Measurements from ENCODE around the gene CNRIP1. TPM values are rescaled to one million over a fixed set of nuclear protein-coding genes. Genes with fewer than 3 reads are reported as not detected.

CNRIP1 gene
- total RNA-seq, 4 donors from 2014 or later, result 4.7 to 7.6 (median 6.5) TPM

DNA sequence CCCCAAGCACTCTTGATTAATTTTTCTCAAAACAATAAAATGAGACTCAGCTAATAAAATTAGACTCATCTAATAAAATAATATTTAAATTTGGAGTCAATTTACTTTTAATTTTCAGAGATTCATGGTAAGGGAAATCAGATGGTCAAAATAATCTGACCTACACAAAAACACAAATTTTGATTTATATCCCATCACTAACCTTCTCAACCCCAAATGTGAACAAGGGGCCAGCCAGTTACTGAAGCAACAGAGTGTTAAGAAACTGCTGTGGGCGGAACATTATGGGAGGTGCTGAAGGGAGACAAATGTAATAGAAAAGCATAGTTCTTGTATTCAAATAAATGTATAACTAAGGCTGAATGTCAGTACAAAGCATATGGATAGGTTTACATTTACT is 39.0 kb downstream of the CNRIP1 start:
- intact Hi-C loops (cut with DNase I; ENCODE audit: low total_unique reads) (loop anchor here (10.0 kb wide), 1 partner anchor 86 kb away; no protein-coding TSS in a partner anchor), in situ Hi-C loops (cut with MboI; ENCODE audit: low sequenced_read_pairs in 4 of 4) (loop anchor here in 2 of 4 donors (10.0 kb wide), 1 partner anchor 156 kb away; no protein-coding TSS in a partner anchor)
- Histone ChIP-seq H3K9me3 (no peaks in the 10 kb centered on the region), H3K27me3 (no peaks in the 10 kb centered on the region), H3K4me3 (no peak overlapping the region), H3K36me3 (no peaks in the 10 kb centered on the region), H3K27ac (no peak overlapping the region), H3K4me1 (peaks cover 0 to 10% of the 10 kb centered on the region in 2 donors)
- TF ChIP-seq, protein P1, sequence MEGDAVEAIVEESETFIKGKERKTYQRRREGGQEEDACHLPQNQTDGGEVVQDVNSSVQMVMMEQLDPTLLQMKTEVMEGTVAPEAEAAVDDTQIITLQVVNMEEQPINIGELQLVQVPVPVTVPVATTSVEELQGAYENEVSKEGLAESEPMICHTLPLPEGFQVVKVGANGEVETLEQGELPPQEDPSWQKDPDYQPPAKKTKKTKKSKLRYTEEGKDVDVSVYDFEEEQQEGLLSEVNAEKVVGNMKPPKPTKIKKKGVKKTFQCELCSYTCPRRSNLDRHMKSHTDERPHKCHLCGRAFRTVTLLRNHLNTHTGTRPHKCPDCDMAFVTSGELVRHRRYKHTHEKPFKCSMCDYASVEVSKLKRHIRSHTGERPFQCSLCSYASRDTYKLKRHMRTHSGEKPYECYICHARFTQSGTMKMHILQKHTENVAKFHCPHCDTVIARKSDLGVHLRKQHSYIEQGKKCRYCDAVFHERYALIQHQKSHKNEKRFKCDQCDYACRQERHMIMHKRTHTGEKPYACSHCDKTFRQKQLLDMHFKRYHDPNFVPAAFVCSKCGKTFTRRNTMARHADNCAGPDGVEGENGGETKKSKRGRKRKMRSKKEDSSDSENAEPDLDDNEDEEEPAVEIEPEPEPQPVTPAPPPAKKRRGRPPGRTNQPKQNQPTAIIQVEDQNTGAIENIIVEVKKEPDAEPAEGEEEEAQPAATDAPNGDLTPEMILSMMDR (IDR thresholded peaks at IDR 0.05 in 4 of 5, conservative IDR thresholded peaks at IDR 0.05 in 1 of 5), result no peak
- no peak for TF ChIP-seq POLR2A (IDR thresholded peaks at IDR 0.05)
- no peak for DNase-seq
- no peak for ATAC-seq

DNA sequence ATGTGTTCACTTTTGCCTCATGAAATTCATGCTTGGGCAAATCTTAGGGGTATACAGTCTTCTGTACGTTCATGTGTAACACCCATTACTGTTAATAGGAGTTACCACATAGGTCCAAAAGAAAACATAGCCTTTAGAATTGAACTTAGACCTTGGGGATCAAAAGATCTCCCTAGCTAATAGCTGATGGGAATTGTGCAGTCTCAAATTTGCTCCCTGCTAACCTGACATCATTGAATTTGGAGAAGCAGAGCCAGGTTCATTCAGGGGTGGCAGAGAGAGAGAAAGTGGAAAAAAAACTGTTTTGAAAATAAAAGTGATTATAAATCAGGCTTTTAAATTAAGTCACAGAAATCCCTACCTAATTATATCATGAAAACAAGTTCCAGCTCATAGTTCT is 39.4 kb downstream of the CNRIP1 start:
- H3K4me3 ChIP-seq, result no peak overlapping the region
- H3K9me3 ChIP-seq, result no peaks in the 10 kb centered on the region
- in situ Hi-C loops (cut with MboI; ENCODE audit: low sequenced_read_pairs in 4 of 4) (loop anchor here in 2 of 4 donors (10.0 kb wide), 1 partner anchor 156 kb away; no protein-coding TSS in a partner anchor), intact Hi-C loops (cut with DNase I; ENCODE audit: low total_unique reads) (loop anchor here (10.0 kb wide), 1 partner anchor 86 kb away; no protein-coding TSS in a partner anchor)
- H3K27me3 ChIP-seq, result no peaks in the 10 kb centered on the region
- TF ChIP-seq, protein P1 (IDR thresholded peaks at IDR 0.05 in 4 of 5, conservative IDR thresholded peaks at IDR 0.05 in 1 of 5), result no peak
- no peak for TF ChIP-seq POLR2A (IDR thresholded peaks at IDR 0.05)
- peak overlapping the region in 1 of 4 donors; percentile 42 for H3K27ac ChIP-seq
- H3K4me1 ChIP-seq, result peaks cover 0 to 10% of the 10 kb centered on the region in 2 donors
- no peak for DNase-seq
- no peak for ATAC-seq
- no peaks in the 10 kb centered on the region for H3K36me3 ChIP-seq

DNA sequence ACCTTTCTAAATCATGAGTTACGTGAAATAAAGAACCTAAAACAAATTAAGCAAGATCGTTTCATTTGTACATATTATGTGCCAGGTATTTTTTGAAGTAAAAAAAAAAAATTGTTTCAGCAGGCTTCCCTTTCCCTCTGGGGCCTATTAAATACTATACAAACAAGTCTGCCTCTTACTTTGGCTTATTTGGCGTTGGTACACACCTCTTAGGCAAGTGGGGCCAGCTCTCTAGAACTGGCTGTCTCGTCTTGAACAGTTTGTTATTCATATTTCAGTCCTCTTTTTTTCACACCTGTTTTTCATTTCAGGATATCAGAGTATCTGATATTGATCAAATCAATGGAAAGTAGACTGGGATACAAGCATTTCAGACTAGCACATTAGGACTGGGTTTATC is 40.1 kb downstream of the CNRIP1 start:
- TF ChIP-seq, protein P1 (IDR thresholded peaks at IDR 0.05 in 4 of 5, conservative IDR thresholded peaks at IDR 0.05 in 1 of 5), result no peak
- TF ChIP-seq POLR2A (IDR thresholded peaks at IDR 0.05), result no peak
- ATAC-seq, result no peak
- intact Hi-C loops (cut with DNase I; ENCODE audit: low total_unique reads), result loop anchor here (10.0 kb wide), 1 partner anchor 85 kb away; no protein-coding TSS in a partner anchor
- Histone ChIP-seq H3K4me1 (peaks cover 0 to 10% of the 10 kb centered on the region in 2 donors), H3K4me3 (no peak overlapping the region), H3K27me3 (no peaks in the 10 kb centered on the region), H3K27ac (peak overlapping the region in 1 of 4 donors; percentile 42), H3K36me3 (no peaks in the 10 kb centered on the region), H3K9me3 (no peaks in the 10 kb centered on the region)
- no peak for DNase-seq
- in situ Hi-C loops (cut with MboI; ENCODE audit: low sequenced_read_pairs in 4 of 4), result loop anchor here in 2 of 4 donors (10.0 kb wide), 1 partner anchor 155 kb away; no protein-coding TSS in a partner anchor

DNA sequence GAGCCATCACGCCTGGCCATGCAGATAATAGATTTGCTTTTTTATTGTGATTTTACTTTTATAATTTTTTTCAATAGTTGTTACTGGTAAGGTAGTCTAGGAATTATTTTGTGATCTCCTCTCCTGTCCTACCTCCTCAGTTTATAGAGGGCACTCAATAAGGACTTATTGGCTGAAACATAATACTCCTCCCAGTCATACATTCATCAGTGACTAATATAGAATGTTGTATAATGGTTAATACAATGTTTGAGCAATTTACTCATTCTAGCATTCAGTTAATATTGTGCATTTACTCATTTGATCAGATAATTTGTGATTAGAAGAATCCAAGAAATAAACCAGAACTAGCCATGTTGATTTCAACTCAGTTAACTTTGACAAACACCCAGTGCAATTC is 41.6 kb downstream of the CNRIP1 start:
- ATAC-seq (no peak), DNase-seq (no peak)
- Histone ChIP-seq H3K4me3 (no peak overlapping the region), H3K36me3 (no peaks in the 10 kb centered on the region), H3K27me3 (no peaks in the 10 kb centered on the region), H3K9me3 (no peaks in the 10 kb centered on the region), H3K4me1 (peaks cover 0 to 7% of the 10 kb centered on the region in 2 donors), H3K27ac (no peak overlapping the region)
- intact Hi-C loops (cut with DNase I; ENCODE audit: low total_unique reads) (no loop called here), in situ Hi-C loops (cut with MboI; ENCODE audit: low sequenced_read_pairs in 4 of 4) (no loop called here)
- TF ChIP-seq POLR2A (IDR thresholded peaks at IDR 0.05), result no peak
- TF ChIP-seq, protein P1 (IDR thresholded peaks at IDR 0.05 in 4 of 5, conservative IDR thresholded peaks at IDR 0.05 in 1 of 5), result no peak

DNA sequence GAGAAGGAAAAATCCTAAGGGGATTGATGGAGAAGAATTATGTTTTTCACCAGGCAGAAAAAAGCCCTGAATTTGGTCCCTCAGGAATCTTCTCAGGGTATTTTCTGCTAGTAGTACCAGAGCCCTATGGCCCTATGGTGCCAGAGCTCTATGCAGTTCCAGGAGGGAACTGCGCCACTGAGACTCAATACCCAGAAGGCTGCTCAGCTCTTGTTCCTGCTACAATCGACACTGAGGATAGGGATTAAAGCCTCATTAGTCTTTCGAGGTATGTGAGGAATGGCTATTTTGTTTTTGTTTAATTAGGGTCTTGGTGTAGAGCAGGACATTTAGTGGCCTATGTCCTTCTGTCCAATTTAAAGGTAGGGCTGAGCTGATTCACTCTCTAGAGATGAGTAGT is 45.7 kb downstream of the CNRIP1 start:
- Histone ChIP-seq H3K4me3 (no peak overlapping the region), H3K27ac (no peak overlapping the region), H3K9me3 (no peaks in the 10 kb centered on the region), H3K27me3 (no peaks in the 10 kb centered on the region), H3K4me1 (peaks cover 0 to 5% of the 10 kb centered on the region in 2 donors), H3K36me3 (no peaks in the 10 kb centered on the region)
- ATAC-seq (no peak), DNase-seq (no peak)
- in situ Hi-C loops (cut with MboI; ENCODE audit: low sequenced_read_pairs in 4 of 4) (no loop called here), intact Hi-C loops (cut with DNase I; ENCODE audit: low total_unique reads) (no loop called here)
- TF ChIP-seq POLR2A (IDR thresholded peaks at IDR 0.05), result no peak
- TF ChIP-seq, protein P1 (IDR thresholded peaks at IDR 0.05 in 4 of 5, conservative IDR thresholded peaks at IDR 0.05 in 1 of 5), result no peak

Data from gastrocnemius medialis (tissue), 4 donors.